Left lung (tissue), 10 donors: ENCODE data around the gene IZUMO1R. TPM values are rescaled to one million over a fixed set of nuclear protein-coding genes. Genes with fewer than 3 reads are reported as not detected.
"Not testable (repeated sequence)": the region's sequence is repeated elsewhere in the genome, so short reads cannot be mapped to it uniquely, and the experiment has no call there.

Experiments used
- ATAC-seq: fragments of 200-7000 bp; cut with Tn5 transposase; one replicate; pipeline ENCODE4 v1.9.1; 2020; ENCODE audit warnings: moderate library complexity
- DNase-seq, 4 donors: peaks; one replicate each; pipeline ENCODE4 v3.0.0-alpha.2; 2013 to 2020
- H3K27ac ChIP-seq, 2 donors: fragments of 200-600 bp; sonication (generic) in 1 of 2; one replicate each; pipeline versions ENCODE4 v1.5.0 to v1.8.0; 2020 to 2021
- H3K27me3 ChIP-seq, 2 donors: fragments of 200-600 bp; sonication (generic) in 1 of 2; one replicate each; pipeline versions ENCODE4 v1.5.0 to v1.8.0; 2020 to 2021
- H3K36me3 ChIP-seq, 2 donors: fragments of 200-600 bp; sonication (generic) in 1 of 2; one replicate each; pipeline versions ENCODE4 v1.5.0 to v1.8.0; 2020 to 2021
- H3K4me1 ChIP-seq, 2 donors: fragments of 200-600 bp; one replicate each; pipeline ENCODE4 v1.8.0; 2021
- H3K4me3 ChIP-seq, 2 donors: fragments of 200-600 bp; sonication (generic) in 1 of 2; one replicate each; pipeline versions ENCODE4 v1.5.0 to v1.8.0; 2020 to 2021; ENCODE audit warnings: mild to moderate bottlenecking in 1 of 2
- H3K9me3 ChIP-seq, 2 donors: fragments of 200-600 bp; sonication (generic) in 1 of 2; one replicate each; pipeline versions ENCODE4 v1.5.0 to v1.8.0; 2020 to 2021
- CTCF ChIP-seq, 2 donors: fragments of 200-600 bp; sonication (generic) in 1 of 2; IDR thresholded peaks; one replicate each; pipeline versions ENCODE4 v1.5.0 to v1.8.0; 2021; ENCODE audit warnings: antibody characterized with exemption in 2 of 2
- intact Hi-C, 2 donors: fragments of 100-400 bp; cut with DNase I; formaldehyde crosslinking; loops; one replicate each; pipeline versions ENCODE4 v1.11.2 to v1.14.2; 2022
- polyA plus RNA-seq, 6 donors: library from polyadenylated mRNA; unstranded; fragments of 120-200 nt; gene quantifications; one replicate each; pipeline ENCODE4 v1.2.1, GENCODE V29; 2013; ENCODE audit not compliant: insufficient read length in 6 of 6
- total RNA-seq, 2 donors: library from RNA; stranded (reverse); fragmentation: NEBNext Ultra II Directional; extraction: Animal tissue kit (Norgen Biotek cat#: 25700); gene quantifications; one replicate each; pipeline ENCODE4 v1.2.1, GENCODE V29; 2021
- donor health status: DM: no; HTN: yes; CAD: no.
- donor health status: DM: no; HTN: no; CAD: no.

Gene IZUMO1R
- total and polyA plus RNA-seq, 8 donors = not detected

GRCh38 chr11:94343495-94343894, 39.1 kb downstream of the IZUMO1R start:
- Histone ChIP-seq H3K4me3 (no peak overlapping the region), H3K27ac (no peak overlapping the region), H3K4me1 (no peaks in the 10 kb centered on the region), H3K36me3 (no peaks in the 10 kb centered on the region), H3K9me3 (no peaks in the 10 kb centered on the region), H3K27me3 (no peaks in the 10 kb centered on the region)
- TF ChIP-seq CTCF (IDR thresholded peaks at IDR 0.05) = no peak
- ATAC-seq (no peak), DNase-seq (no peak)
- intact Hi-C loops = no loop called here

GRCh38 chr11:94346311-94346710, 41.9 kb downstream of the IZUMO1R start:
- H3K4me1 ChIP-seq, H3K9me3 ChIP-seq, H3K36me3 ChIP-seq, H3K4me3 ChIP-seq, intact Hi-C loops, H3K27me3 ChIP-seq, ATAC-seq, H3K27ac ChIP-seq: not testable (repeated sequence)
- peak in 1 of 4 donors; percentile 53 for DNase-seq

GRCh38 chr11:94350850-94351563, 46.6 kb downstream of the IZUMO1R start:
- ATAC-seq, H3K36me3 ChIP-seq, H3K4me1 ChIP-seq, H3K9me3 ChIP-seq, H3K4me3 ChIP-seq, H3K27me3 ChIP-seq, DNase-seq, H3K27ac ChIP-seq, intact Hi-C loops: not testable (repeated sequence)

Other genes with a start within 250 kb of the IZUMO1R start
- gene PANX1, start 175.7 kb upstream of the IZUMO1R start, total RNA-seq = 10 to 100 TPM; 21.1 to 26.7 TPM
- 10 to 100 TPM; 26.6 to 36.8 (median 29.3) TPM for gene PANX1, start 175.7 kb upstream of the IZUMO1R start, polyA plus RNA-seq
- gene GPR83, start 96.8 kb downstream of the IZUMO1R start, total RNA-seq = under 1 TPM in 1 of 2 donors, not detected in 1; 0.08 TPM
- under 1 TPM; 0.32 to 0.41 (median 0.37) TPM for gene GPR83, start 96.8 kb downstream of the IZUMO1R start, polyA plus RNA-seq
- 10 to 100 TPM; 15.5 to 20.8 TPM for gene MRE11, start 189.3 kb downstream of the IZUMO1R start, total RNA-seq
- gene MRE11, start 189.3 kb downstream of the IZUMO1R start, polyA plus RNA-seq = 10 to 100 TPM; 24.8 to 45.3 (median 34.0) TPM
- gene ANKRD49, start 189.4 kb downstream of the IZUMO1R start, total RNA-seq = 10 to 100 TPM in 1 of 2 donors, 1 to 10 TPM in 1; 9.8 to 13.1 TPM
- 10 to 100 TPM; 22.8 to 30.5 (median 27.3) TPM for gene ANKRD49, start 189.4 kb downstream of the IZUMO1R start, polyA plus RNA-seq
- gene C11orf97, start 207.9 kb downstream of the IZUMO1R start, total RNA-seq = 1 to 10 TPM in 1 of 2 donors, not detected in 1; 1.8 TPM
- 1 to 10 TPM in 4 of 6 donors, under 1 TPM in 2; 0.47 to 4.1 (median 2.1) TPM for gene C11orf97, start 207.9 kb downstream of the IZUMO1R start, polyA plus RNA-seq
- 1 to 10 TPM; 6.2 to 7.3 TPM for gene FUT4, start 239.3 kb downstream of the IZUMO1R start, total RNA-seq
- 1 to 10 TPM; 6.1 to 8.4 (median 8.0) TPM for gene FUT4, start 239.3 kb downstream of the IZUMO1R start, polyA plus RNA-seq